Raji (cell line): ENCODE measurements around the gene SLC8A1.

Source experiments
- POLR2A ChIP-seq: IDR thresholded peaks from 2 replicates; pipeline ENCODE4 v1.6.1; 2011; ENCODE audit warnings: low read depth, low read length, control low read depth; ENCODE audit not compliant: insufficient read depth

The SLC8A1 gene

GRCh38 chr2:40161986-40162385 lies 289.9 kb downstream of the SLC8A1 start:
- no peak for TF ChIP-seq POLR2A

DNA sequence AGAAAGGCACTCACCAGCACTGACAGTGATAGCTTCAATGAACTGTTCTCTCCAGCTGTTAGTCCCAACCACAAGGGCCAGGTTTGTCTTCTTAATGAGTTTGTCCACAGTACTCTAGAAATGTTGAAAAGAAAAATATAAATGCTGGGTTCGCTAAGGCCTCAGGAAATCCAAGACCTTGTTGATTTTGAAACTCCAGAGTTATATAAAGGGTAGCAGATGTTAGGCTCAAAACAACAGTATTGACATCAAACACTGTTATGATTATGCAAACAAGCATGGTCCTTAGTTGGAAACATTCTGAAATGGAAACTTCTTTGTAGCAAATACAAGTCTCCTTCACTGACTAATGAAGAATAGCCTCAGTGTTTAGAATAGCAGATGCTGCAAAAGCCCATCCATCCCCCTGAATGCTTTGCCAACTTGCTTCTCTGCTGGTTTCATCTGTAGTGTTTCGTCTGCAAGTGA lies 291.1 kb downstream of the SLC8A1 start:
- no peak for TF ChIP-seq POLR2A

- no peak for TF ChIP-seq POLR2A
These were observed 292.6 kb downstream of the SLC8A1 start for GRCh38 chr2:40159333-40159732.

GRCh38 chr2:40158781-40159180 lies 293.1 kb downstream of the SLC8A1 start:
- no peak for TF ChIP-seq POLR2A

DNA sequence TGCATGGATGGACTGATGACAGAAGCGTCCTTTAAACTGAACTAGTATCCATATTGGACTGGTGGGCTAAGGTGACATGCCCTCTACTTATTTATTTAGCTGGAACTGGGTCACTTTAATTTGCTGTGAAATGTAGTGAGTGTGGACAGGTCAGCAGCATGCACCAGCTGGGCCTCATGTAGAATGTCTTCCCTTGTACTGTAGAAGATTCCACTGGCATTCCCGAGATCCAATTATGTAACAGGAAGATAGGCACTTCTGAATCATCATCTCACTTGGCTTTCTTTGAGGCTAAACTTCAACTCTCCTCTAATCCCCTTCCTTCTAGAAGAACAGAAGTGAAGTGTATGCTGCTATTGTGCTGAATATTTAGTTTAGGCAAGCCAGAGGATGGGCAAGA lies 296.2 kb downstream of the SLC8A1 start:
- TF ChIP-seq POLR2A: no peak

GRCh38 chr2:40150266-40150665 lies 301.6 kb downstream of the SLC8A1 start:
- TF ChIP-seq POLR2A: no peak

GRCh38 chr2:40148334-40148733 lies 303.6 kb downstream of the SLC8A1 start:
- TF ChIP-seq POLR2A: no peak

DNA sequence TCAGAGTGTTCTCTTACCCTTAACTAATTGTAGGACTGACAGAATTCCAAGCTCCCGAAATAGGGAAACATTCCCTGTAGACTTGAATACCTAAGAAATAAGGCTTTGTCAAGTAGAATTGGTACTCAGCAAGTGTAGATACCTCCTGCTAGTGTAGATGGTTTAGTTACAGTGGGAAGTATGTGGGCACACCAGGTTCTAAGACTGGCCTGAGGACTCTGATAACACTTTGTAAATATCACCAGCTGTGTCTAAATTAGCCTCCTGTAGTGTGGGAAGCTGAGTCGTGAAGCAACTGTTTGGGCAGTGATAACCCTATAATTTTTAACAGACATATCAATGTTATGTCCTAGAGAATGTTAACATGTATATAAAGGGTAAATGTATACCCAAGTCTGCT lies 304.5 kb downstream of the SLC8A1 start:
- TF ChIP-seq POLR2A: no peak

DNA sequence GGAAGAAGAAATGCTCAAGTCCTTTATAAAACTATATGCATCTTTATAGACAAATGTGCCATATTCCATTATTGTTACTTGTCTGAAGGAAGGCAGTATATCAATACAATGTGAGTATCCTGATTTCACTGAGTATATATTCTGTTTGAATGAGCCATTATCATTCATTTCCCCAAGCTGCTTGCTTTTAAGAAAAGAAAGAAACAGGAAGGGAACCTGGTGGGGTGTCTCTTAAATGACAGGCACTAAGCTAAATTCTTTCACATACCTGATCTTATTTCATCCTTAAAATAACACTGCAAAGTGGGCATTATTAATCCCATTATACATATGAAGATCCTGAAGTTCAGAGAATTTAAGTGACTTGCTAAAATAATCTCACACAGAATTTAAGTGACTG lies 307.9 kb downstream of the SLC8A1 start:
- no peak for TF ChIP-seq POLR2A

DNA sequence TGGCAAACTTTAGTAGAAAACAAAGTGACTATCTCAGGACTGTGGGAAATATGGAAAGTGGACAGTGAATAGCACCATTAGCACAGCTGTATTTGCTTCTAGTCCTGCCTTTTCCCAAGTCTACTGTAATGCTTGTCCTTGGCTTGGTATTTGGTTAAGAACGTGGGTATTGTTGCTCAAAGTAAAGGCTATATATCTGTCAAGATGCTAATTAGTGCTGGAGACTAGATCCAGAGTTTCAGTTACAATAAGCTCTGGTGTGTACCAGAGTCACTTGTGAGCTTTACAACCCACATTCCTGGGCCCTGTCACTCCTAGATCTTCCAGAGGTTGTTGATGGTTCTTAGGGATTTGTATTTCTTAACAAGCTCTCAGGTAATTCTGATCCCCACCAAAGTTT lies 313.6 kb downstream of the SLC8A1 start:
- TF ChIP-seq POLR2A: no peak

DNA sequence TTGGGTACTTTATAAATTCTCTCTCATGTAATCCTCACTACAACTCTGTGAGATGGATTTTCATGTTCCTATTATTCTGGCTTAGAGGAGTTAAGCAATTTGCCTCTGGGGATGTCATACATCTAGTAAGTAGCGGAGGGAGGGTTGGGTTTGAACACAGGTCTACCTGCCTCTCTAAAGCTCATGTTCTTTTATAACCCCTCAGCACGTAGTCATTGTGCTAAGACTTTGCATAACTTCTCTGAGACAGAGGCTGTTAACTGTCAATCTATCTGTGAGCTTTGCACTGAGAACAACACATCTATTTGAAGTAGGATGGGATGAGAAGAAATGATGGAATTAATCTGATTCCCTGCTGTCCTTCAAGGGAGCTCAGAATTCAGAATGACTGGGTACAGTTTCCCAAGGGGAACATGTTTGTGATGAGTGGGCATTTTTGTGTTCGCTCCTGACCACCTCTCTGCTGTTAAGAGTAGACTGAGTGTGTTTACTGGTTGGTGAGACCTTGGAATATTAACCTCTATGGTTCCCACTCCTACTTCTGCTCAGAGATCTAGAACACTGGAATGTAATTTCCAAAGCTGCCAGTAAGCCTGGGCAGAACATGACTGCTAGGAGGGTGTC lies 320.7 kb downstream of the SLC8A1 start:
- no peak for TF ChIP-seq POLR2A

DNA sequence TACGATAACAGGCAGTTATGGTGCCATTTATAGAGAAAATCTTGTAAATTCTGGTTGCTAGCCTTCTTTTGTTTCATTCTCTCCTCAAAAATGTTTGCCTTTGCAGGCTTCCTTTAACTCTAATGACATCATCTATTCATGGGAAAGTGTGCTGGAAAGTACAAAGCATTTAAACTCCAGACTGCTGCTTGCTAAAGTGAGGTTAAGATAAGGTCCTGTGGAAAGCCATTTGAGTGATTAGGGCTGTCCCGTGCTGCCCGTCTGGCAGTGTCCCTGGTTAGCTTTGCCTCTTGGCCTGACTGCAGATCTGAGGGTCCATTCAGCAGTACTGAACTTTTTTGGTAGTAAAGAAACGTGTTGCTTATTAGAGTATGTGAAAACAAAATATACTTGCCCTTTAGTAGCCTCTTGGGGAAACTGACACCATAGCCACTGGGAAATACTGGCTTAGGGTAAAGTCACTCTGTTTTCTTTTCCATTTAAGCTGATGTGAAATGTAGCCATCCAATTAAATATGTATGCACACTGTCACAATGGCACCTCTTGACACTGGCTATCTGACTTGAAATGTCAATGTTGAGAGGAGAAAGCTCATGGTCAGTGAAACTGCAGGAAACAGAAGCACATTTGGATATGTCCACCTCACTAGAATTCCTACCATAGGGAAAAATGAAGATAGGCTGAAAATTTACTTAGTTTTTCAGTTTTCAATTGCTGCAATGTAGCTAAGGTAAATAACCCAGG lies 321.5 kb downstream of the SLC8A1 start:
- TF ChIP-seq POLR2A: no peak

GRCh38 chr2:40129725-40130124 lies 322.2 kb downstream of the SLC8A1 start:
- TF ChIP-seq POLR2A: no peak

DNA sequence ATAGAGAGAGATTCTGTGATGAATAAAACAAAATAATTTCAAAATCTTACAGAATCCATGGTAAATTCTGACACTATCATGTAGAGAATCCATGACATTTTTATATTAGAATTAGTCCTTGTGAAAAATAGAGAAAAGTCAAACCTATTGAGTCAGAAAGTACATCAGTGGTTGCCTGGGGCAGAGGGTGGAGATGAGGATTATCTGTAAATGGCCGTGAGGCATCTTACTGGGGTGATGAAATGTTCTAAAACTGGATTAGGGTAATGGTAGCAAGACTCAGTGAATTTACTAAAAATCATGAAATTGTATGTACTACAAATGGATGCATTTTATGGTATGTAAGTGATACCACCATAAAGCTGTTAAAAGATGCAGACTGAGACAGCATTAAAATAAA lies 323.1 kb downstream of the SLC8A1 start:
- TF ChIP-seq POLR2A: no peak

DNA sequence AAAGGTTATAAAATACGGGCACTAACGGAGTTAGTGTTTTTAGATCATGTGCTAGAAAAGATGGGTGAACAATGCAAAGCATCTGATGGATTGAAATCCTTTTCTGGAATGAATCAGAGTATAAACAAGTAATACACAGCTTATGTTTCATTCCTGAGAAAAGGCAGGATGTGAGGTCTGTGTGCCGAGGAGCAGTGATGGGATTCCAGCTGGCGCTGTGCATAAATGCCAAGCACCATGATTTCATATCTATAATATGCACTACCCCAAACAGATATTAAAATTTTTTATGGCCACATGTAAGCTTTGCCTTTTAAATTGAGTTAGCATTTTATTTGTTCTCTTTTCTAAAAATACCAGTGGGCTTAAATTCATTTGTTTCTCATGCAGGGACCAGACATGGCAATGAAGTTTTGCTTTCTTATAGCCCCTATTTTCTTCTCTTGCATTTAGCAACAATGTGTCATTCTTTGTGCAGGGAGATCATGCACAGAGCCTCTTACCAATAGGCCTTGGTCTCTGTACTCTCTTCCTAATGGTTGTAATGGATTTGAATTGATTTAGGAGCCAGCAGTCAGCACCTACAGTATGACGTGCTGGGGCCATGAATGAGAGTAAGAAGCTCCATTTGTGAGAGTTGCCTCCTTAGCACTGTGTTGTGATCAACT lies 323.9 kb downstream of the SLC8A1 start:
- TF ChIP-seq POLR2A: no peak

- no peak for TF ChIP-seq POLR2A
These were observed 324.7 kb downstream of the SLC8A1 start for GRCh38 chr2:40127146-40127545.
